H1 (cell line): ENCODE measurements around the gene ADCY5. TPM values are rescaled to one million over a fixed set of nuclear protein-coding genes. Genes with fewer than 3 reads are reported as not detected.

Experiments
- CEBPB ChIP-seq: IDR thresholded peaks from 2 replicates; pipeline ENCODE4 v1.6.1; 2012; ENCODE audit warnings: low read depth, low read length
- CREB1 ChIP-seq: IDR thresholded peaks from 2 replicates; pipeline ENCODE4 v1.6.1; 2012; ENCODE audit warnings: inconsistent platforms
- GABPA ChIP-seq: IDR thresholded peaks from 2 replicates; pipeline ENCODE4 v1.6.1; 2011; ENCODE audit warnings: mild to moderate bottlenecking, low read length, moderate library complexity, borderline replicate concordance; ENCODE audit not compliant: insufficient read depth
- SAP30 ChIP-seq: fragments of 300-600 bp; sonication (generic); IDR thresholded peaks from 2 replicates; pipeline ENCODE4 v1.7.1; 2012; ENCODE audit warnings: low read length, moderate library complexity, mild to moderate bottlenecking, inconsistent platforms; ENCODE audit not compliant: insufficient read depth, insufficient replicate concordance
- SIN3A ChIP-seq, 2 experiments: IDR thresholded peaks in 1 of 2; conservative IDR thresholded peaks in 1 of 2; 2 replicates each; pipeline ENCODE4 v1.6.1; 2011 to 2012; ENCODE audit warnings: low read length in 2 of 2, improper control_type of control experiment in 1 of 2, low read depth in 1 of 2, mild to moderate bottlenecking in 1 of 2
- TAF7 ChIP-seq: optimal IDR thresholded peaks from 2 replicates; pipeline ENCODE3; 2011; ENCODE audit warnings: low read depth, mild to moderate bottlenecking, inconsistent platforms, low read length, moderate library complexity, borderline replicate concordance
- polyA plus RNA-seq, 7 experiments: library from polyadenylated mRNA; depleted of rRNA in 3 of 7; stranded (reverse) in 5 of 7; unstranded in 2 of 7; fragments of >200 nt in 5 of 7; fragments of 200-250 nt in 2 of 7; gene quantifications; 1 replicate in 5 of 7; 2 replicates in 1 of 7; 4 replicates in 1 of 7; pipeline versions ENCODE4 v1.2.1 to v1.2.3, GENCODE V29; 2011 to 2013; ENCODE audit warnings: missing spikeins in 2 of 7, mixed read lengths in 2 of 7
- total RNA-seq: library from RNA; stranded (reverse); fragmentation: NEBNext Ultra II Directional; extraction: Animal tissue kit (Norgen Biotek cat#: 25700); gene quantifications from 2 replicates; pipeline ENCODE4 v1.2.1, GENCODE V29; 2021

The ADCY5 gene
- total and polyA plus RNA-seq, 2 of the 8 experiments (the other 6 are each of a cell fraction or from before 2014, with no cell fraction given) = 18.9 to 40.8 TPM

GRCh38 chr3:123286308-123287023, 162.4 kb downstream of the ADCY5 start (continued):
- TF ChIP-seq SAP30 (peak; percentile 54), GABPA (0 out of 2 replicates have a peak, but pooled peaks have one; percentile 43), CREB1 (no peak), SIN3A (conservative IDR thresholded peaks at IDR 0.05 in 1 of 2, IDR thresholded peaks at IDR 0.05 in 1 of 2; ENCODE audit: low read depth in 1 of 2, low read length in 2 of 2) (peak; percentile 96 to 97), TAF7 (peak; percentile 80), CEBPB (no peak)
- TF ChIP-seq, all 59 proteins: peak for 9
